GF-D8 (cell line): Measurements from ENCODE around the gene LMF1.
"Not testable (repeated sequence)": the region's sequence is repeated elsewhere in the genome, so short reads cannot be mapped to it uniquely, and the experiment has no call there.

ENCODE experiments used
- DNase-seq: peaks from one replicate; lab custom pipeline; 2025; lab: John Stamatoyannopoulos, UW

Gene LMF1

DNA sequence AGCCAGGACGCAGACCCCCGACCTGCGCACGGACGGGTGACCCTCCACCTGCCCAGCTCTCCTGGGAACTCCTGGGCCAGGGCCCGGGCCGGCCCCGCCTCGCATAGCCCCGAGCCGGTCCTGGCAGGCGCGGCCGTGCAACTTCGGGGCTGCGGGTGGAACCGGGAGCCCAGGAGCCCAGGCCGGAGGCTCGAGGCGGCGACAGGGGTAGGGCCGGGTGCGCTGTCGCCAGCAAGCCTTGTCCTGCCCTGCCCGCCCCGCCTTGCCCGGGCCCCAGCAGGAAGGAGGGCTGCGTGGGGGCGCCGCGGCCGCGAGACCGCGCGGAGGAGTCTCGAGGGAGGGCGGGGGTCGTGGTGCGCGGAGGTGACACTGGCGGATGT lies 408 bp downstream of the LMF1 start:
- DNase-seq: no peak

DNA sequence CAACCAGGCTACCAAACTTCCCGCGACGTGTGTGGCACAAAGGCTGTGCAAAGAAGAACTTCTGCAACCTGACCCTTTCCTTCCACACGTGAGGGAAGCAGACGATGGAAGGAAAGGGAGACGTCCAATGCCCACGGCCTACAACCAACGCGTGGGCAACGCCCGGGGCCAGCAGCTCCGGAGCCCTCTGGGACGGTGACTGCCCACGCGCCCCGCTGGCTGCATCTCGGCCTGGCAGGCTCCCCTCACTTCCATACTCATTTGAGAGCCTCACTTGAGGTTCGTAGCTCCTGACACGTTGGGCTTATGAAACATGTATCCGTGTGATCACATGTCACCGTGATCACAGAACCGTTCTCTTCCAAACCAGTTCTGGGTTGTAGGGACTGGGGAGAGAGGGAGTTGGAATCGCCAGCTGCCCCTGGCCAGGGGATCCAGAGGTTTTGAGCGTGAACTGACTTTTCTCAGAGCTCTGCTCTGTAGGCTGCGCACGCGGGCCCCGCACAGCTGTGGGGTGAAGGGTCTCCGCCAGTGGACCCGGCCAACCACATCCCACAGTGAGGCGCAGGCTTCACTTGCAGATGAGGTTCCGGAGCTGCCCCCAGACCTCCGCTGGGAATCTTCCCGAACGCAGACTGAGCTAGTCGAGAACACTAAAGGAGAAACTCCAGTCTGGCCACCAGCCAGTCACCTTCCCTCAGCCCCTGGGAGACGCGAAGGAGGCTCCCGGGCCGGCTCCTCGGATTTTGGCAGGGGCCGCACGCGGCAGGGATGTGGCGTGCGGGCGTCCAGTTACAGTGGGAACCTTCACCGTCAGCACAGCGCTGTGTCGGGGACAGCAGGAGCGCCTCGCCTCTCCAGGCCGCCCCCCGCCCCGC lies 1.0 kb downstream of the LMF1 start:
- no peak for DNase-seq

DNA sequence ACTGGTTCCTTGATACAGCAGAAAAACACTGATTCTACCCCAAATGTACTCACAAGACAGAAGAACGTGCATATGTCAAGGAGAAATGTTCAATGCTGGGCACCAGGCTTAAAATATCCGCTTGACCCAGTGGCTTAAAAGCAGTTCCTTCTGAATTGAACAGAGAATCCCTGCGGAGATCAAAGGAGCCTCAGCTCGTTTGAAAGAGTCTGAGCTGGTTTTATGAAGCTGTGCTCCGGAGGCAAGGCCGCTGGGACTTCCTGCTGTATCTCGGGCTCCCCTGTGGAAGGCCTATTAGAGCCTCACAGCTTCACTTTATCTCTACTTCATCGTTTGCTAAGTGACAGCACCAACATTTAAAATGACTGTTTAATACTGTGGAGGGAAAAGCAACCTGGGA lies 2.2 kb downstream of the LMF1 start:
- no peak for DNase-seq

DNA sequence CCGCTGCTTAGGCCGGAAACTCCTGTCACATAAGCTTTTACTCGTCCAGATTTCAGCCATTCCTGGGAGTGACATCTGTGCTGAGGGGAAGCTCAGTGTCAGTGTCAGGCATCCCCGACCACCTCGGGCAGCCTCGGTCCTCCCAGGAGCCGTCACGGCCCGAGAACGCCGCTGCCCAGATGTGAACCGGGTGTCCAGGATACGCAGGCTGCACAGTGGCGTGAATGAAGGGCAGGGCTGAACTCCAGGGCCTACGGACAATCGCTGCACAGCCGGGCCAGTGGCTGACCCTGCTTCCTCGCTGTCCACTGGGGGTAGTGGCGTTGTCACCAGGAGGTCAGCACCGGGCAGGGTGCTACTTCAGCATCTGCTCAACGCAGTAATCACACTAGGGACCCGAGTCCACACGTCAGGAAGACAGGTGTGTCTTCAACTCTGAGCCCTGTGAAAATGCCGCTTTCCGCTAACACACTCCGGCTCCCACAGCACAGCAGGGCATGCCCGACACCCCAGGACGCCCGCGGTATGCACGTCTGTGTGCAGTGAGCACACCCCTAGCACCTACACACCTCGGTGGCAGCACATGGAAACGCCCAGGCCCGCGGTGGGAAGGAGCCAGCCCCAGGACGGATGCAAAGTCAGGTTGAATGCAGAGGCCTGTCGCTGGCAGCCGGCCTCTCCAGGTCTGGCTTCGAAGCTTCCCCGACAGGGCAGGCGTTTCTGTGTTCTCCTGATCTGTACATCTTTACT lies 3.1 kb downstream of the LMF1 start:
- DNase-seq: no peak

DNA sequence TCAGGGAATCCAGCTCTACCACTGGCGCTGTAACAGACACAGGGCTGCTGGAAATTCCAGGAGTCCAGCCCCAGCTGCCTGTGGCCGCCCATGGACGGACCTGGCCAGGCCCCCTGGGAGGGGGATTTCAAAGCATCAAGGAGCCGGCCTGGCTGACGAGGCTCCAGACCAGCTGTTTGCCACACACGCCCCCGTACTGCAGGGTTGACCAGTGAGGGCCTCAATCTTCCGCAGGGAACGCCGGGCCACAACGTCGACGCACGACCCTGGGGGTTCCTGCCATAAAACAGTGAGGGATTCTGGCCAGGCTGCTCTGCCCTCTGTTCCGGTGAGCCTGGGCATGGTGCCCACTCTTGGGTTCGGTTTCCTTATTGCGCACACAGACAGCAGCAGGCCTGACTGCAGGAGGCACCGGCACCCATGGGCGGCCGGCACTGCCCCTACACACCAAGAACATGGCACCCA lies 3.7 kb downstream of the LMF1 start:
- DNase-seq: no peak

DNA sequence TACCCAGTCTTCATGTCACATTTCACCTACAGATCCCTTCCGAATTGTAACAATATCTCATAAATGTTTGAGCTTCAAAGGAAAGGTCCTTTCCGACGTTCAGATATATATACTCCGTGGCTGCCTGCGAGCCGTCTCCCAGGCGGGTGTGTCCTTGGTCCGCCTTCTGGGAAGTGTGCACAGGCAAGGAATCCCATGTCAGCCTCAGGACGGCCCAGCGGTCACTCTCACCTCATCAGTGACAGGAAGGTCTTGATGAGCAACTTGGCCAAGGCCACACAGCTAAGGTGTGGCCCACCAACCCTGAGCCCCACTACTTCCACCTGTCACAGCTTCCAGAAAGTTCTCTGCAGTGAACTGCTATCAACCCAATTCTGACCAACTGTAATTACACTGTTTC lies 4.3 kb downstream of the LMF1 start:
- no peak for DNase-seq

DNA sequence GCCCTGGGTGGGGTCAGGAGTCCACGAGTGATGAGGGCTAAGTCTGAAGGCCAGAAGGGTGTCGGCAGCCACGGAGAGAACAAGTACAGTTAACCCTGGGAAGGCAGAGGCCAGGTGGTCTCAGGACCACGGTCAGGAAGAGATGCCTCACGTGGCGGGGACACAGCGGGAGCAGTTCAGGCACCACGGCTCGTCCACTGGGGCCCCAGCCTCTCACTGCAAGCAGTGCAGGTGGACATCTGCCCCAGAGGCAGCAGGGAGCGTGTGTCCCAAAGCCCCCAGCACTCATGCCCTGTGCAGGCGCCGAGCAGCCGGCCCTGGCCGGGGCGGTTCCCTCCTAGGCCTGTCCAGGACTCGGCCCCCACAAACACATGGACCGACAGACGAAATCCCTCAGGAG lies 4.7 kb downstream of the LMF1 start:
- DNase-seq: no peak

DNA sequence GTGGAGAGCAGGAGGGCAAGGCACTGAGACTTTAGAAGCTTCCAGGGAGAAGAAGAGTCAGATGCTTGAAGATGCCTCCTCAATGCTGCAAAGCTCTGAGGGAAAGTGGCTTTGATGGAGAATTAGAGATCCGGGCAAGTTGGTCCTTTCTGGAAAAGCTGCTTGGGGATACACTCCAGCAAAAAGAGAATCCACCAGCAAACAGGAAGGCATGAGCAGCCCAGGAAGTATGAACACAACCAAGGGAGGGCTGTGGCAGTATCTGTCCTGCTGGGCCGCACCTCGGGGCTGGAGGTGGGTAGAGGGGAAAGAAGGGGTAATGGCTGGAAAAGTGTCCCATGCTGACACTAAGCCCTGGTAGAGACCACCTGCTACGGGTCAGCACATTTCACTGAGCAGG lies 5.3 kb downstream of the LMF1 start:
- DNase-seq: no peak

DNA sequence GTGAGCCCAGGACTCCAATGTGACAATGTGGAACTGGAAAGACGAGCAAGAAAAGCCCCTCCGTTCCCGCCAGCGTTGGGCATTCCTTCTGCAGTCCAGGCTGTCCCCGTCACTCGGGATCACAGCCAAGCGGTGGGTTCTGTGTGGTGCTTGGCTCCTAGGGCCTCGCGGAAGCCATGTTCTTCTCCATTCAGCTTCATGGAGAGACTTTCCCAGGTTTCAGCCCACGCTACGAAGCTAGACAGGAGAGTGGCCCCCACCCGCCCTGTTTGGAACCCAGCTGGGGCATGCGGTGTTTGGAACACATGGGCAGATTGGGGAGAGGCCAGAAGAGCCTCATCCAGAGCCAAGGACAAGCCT lies 5.8 kb downstream of the LMF1 start:
- no peak for DNase-seq

DNA sequence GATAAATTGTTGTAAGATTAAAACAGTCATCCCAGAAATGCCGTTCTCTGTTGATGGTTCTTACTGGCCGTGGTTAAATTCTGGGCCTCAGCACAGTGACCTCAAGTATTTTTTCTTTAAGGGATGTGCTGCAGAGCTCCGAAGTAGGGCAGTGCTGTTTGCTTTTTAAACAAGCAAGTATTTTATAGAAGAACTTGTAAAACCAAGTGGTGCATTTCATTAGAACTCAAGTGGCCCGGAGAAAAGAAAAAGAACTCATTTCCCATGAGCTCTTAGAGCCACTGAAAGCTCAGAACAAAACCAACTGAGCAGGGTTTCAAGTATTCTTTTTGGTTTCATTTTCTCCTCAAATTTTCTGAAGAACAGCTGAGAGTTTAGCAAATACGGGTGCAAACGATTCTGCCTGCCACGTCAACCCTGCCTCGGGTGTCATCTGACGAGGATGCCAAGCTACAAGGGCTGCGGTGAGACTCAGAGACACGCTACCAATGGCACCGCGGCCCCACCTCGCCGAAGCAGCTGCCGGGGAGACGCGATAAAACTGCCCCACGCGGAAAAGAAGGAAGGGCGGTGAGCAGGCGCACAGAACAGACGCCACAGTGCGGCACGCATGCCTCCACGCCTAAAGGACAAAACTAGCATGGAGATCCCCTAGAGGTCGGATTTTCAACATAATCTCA lies 6.3 kb downstream of the LMF1 start:
- DNase-seq: no peak

DNA sequence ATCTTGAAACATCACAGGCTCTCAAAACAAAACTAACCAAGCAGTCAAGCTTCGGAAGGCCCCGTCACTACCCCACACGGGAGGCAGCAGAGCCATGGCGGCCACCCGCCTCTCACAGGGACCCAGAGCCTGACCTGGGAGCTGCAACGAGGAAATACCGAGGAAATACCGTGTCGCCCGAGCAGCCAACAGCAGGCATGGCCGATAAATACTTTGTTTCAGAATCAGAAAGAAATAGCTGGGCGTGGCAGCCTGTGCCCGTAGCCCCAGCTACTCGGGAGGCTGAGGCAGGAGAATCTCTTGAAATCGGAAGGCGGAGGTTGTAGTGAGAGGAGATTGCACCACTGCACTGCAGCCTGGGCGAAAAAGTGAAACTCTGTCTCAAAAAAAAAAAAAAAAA lies 6.9 kb downstream of the LMF1 start:
- no peak for DNase-seq

DNA sequence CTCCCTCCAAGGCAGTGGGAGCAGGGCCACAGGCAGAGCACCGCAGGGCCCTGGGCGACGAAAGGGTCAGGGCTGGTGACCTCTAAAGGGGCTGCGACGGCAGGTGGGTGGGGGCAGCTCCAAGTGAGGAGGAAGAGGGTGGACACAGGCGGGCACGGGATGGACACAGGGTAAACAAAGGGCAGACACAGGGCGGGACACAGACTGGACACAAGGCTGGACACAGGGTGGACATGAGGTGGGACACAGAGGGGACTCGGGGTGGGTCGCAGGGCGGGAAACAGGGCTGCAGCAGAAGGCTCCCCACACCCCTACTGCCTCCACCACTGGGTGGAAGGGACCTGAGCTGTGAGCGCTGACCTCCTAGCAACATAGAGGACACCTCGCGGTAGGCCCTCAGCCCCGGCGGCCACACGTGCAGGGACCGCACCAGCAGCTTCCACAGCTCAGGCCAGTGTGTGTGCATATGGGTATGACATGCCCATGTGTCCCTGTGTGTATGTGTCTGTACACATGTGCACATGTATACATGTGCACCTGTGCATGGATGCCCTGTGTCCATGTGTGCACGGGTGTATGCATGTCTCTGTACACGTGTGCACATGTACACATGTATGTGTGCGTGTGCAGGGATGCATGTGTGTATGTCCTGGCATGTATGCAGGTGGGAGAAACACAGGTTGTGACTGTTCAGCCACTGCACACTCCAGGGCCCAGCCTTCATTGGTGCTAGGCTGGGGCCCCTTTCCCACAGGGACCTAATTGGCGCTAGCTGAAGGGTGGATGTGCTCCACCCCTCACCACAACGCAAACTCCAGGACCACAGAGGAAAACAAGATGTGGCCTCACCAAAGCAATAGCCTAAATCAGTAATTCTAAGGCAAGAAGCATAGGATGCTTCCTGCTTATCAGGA lies 7.6 kb downstream of the LMF1 start:
- DNase-seq: no peak

DNA sequence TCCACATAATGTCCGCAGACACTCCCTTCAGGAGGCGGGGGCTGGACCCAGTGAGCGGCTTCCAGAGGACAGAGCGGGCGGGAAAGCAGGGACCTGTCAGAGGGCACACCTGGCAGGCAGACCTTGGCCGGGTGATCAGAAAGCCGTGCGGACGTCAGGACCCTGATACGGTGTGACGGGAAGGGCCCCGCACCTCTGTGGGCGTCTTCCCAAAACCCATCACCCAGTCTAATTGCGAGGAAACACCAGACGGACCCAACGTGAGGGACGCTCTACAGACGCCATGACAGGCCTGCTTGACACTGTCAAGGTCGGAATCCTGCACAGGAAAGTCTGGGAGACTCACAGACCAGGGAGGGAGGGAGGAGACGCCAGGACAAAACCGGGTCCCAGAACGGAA lies 8.4 kb downstream of the LMF1 start:
- DNase-seq: no peak

DNA sequence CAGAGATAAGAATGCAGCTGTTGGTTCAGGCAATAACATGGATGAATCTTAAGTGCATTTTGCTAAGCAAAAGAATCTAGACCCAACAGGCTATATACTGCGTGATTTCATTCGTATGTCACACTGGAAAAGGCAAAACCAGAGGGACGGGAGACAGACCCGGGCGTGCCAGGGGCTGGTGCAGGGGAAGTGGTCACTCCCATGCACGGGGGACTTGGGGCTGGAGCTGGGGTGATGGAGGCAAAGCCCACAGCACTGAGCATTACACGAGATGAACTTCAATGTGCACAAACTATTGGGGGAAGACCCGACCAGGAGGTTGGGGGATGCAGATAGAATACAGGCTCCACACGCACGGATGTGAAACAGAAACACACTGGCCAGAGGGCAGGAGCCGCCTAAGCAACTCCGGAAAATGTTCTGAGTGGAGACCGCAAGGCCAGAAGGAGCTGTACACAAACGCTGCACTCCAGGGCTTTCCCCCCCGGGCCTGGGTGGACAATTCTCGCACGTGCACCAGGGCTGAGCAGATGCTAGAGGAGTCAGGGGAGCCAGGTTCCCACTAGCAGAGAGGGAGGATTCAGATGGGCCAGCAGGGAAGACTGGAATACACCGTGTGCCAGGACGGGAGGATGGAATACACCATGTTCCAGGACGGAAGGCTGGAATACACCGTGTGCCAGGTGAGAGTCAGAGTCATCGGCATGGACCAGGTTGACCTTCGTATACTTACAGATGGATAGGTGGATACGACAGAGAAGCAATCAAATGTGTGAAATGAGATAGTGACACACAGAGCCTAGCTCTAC lies 11.3 kb downstream of the LMF1 start:
- DNase-seq: no peak

DNA sequence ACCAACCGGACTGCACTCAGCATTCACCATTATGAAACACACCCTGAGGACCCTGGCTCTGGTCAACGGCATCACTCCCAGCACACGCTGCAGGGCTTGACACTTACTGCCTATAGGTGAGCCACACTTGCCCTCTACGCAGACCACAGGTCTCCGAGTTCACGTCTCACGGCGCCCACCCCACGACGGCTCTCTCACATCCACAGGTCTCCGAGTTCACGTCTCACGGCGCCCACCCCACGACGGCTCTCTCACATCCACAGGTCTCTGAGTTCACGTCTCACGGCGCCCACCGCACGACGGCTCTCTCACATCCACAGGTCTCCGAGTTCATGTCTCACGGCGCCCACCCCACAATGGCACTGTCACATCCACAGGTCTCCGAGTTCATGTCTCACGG lies 15.0 kb downstream of the LMF1 start:
- not testable (repeated sequence) for DNase-seq

DNA sequence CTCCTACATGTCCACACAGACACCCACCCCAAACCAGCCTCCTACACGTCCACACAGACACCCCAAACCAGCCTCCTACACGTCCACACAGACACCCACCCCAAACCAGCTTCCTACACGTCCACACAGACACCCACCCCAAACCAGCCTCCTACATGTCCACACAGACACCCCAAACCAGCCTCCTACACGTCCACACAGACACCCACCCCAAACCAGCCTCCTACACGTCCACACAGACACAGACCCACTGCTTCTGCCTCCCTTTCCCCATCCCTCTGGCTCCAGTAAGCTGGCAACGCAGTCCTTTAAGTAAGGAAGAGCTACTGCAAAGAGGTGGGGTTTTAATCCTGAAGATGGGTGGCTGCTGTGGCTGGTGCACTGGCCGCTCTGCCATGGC lies 17.0 kb downstream of the LMF1 start:
- DNase-seq: not testable (repeated sequence)

DNA sequence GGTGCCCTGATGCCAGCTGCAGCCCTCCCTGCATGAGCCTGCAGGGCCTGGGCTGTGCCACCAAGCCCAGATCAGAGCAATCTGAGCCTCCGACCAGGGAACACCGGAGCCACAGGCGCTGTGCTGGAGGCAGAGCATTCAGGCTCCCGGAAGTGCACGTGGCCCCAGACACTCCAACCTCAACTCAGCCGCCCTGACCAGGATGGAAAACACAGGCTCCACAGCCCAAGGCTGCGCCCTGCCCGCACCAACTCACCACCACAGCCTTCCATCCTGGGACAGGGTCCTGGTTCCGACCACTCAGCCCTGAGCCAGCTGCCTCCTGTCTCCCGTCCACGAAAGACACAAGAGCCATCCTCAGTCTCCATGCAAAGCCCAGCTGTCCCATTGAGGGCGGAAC lies 18.5 kb downstream of the LMF1 start:
- no peak for DNase-seq

DNA sequence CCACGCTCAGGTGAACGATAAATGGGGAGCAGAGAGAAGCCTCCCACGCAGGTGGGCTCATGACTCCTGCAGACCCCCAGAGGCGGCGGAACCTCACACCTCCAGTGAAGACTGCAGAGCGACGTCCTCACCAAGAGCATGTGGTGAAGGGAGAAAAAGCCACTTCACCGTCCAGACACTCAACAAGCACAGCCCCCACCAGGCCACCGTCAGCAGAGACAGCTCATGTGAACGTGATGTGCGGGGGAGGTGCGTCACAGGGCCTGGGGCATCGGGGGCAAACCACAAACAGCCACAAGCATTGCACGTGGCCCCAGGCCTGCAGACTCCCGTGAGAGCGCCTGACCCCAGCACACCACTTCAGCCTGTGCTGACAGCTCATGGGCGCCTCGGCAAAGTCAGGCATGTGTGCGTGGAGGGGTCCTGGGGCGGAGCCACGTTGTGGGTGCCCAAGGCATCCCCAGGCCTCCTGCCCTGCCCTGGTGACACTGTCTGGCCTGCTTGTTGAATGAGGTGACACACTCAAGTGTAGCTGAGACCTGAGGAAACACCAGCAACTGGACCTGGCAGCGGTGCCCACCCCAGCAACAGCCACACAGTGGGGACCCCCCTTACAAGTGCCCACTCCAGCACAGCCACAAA lies 19.0 kb downstream of the LMF1 start:
- DNase-seq: no peak

DNA sequence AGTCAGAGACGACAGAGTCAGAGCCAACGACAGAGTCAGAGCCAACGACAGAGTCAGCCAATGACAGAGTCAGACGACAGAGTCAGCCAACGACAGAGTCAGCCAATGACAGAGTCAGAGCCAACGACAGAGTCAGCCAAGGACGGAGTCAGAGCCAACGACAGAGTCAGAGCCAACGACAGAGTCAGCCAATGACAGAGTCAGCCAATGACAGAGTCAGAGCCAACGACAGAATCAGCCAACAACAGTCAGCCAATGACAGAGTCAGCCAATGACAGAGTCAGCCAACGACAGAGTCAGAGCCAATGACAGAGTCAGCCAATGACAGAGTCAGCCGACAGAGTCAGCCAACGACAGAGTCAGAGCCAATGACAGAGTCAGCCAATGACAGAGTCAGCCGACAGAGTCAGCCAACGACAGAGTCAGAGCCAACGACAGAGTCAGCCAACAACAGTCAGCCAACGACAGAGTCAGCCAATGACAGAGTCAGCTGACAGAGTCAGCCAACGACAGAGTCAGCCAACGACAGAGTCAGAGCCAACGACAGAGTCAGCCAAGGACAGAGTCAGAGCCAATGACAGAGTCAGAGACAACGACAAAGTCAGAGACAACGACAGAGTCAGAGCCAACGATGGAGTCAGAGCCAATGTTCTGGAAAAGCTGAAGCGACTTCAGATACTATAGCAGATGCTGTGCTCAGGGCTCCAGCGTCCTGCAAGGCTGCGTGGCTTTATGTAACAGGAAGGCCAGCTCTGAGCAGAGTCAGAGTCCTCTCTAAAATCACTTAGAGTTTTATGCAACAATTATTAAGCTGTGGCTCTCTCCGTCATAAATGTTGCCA lies 19.8 kb downstream of the LMF1 start:
- DNase-seq: not testable (repeated sequence)

DNA sequence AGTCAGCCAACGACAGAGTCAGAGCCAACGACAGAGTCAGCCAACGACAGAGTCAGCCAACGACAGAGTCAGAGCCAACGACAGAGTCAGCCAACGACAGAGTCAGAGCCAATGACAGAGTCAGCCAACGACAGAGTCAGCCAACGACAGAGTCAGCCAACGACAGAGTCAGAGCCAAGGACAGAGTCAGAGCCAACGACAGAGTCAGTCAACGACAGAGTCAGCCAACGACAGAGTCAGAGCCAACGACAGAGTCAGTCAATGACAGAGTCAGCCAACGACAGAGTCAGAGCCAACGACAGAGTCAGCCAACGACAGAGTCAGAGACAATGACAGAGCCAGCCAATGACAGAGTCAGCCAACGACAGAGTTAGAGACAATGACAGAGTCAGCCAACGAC lies 22.0 kb downstream of the LMF1 start:
- DNase-seq: not testable (repeated sequence)
